Type B pancreatic cell (in vitro differentiated cells): Measurements from ENCODE around the gene B4GALNT4. TPM values are rescaled to one million over a fixed set of nuclear protein-coding genes. Genes with fewer than 3 reads are reported as not detected.

Experiments
- DNase-seq: peaks from one replicate; pipeline ENCODE4 v3.0.0; 2021; ENCODE audit warnings: mixed read lengths; ENCODE audit not compliant: unreplicated experiment; ENCODE audit errors: extremely low spot score
- H3K27ac Mint-ChIP-seq: 2 replicates; pipeline ENCODE4 v1.8.0; 2021; ENCODE audit warnings: mild to moderate bottlenecking, mixed read lengths
- H3K27me3 Mint-ChIP-seq: 2 replicates; pipeline ENCODE4 v1.8.0; 2021; ENCODE audit warnings: mixed read lengths
- H3K36me3 Mint-ChIP-seq: 2 replicates; pipeline ENCODE4 v1.8.0; 2021; ENCODE audit warnings: mixed read lengths
- H3K4me1 Mint-ChIP-seq: one replicate; pipeline ENCODE4 v1.8.0; 2021; ENCODE audit warnings: mixed read lengths; ENCODE audit not compliant: unreplicated experiment
- H3K4me3 Mint-ChIP-seq: 2 replicates; pipeline ENCODE4 v1.8.0; 2021; ENCODE audit warnings: mild to moderate bottlenecking, mixed read lengths
- H3K9me3 Mint-ChIP-seq: 2 replicates; pipeline ENCODE4 v1.8.0; 2021; ENCODE audit warnings: mixed read lengths
- total RNA-seq: library from RNA; stranded (reverse); gene quantifications from 2 replicates; pipeline ENCODE4 v1.2.1, GENCODE V29; 2021; ENCODE audit warnings: low replicate concordance
- TF ChIP-seq, protein P1 (sequence below): fragments of 200-600 bp; sonication (generic); conservative IDR thresholded peaks from 2 replicates; pipeline ENCODE4 v1.5.0; 2021; ENCODE audit warnings: antibody characterized with exemption, mild to moderate bottlenecking

The B4GALNT4 gene
- total RNA-seq, 1 donor from 2014 or later: 185 TPM

GRCh38 chr11:381501-382072, 12.3 kb downstream of the B4GALNT4 start:
- peaks cover 19% of the 10 kb centered on the region for H3K36me3 Mint-ChIP-seq
- no peak overlapping the region for H3K27ac Mint-ChIP-seq
- TF ChIP-seq, protein P1, sequence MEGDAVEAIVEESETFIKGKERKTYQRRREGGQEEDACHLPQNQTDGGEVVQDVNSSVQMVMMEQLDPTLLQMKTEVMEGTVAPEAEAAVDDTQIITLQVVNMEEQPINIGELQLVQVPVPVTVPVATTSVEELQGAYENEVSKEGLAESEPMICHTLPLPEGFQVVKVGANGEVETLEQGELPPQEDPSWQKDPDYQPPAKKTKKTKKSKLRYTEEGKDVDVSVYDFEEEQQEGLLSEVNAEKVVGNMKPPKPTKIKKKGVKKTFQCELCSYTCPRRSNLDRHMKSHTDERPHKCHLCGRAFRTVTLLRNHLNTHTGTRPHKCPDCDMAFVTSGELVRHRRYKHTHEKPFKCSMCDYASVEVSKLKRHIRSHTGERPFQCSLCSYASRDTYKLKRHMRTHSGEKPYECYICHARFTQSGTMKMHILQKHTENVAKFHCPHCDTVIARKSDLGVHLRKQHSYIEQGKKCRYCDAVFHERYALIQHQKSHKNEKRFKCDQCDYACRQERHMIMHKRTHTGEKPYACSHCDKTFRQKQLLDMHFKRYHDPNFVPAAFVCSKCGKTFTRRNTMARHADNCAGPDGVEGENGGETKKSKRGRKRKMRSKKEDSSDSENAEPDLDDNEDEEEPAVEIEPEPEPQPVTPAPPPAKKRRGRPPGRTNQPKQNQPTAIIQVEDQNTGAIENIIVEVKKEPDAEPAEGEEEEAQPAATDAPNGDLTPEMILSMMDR: no peak
- no peak for DNase-seq
- H3K27me3 Mint-ChIP-seq: no peaks in the 10 kb centered on the region
- peaks cover under 1% of the 10 kb centered on the region for H3K9me3 Mint-ChIP-seq
- H3K4me1 Mint-ChIP-seq: peaks cover 3% of the 10 kb centered on the region
- no peak overlapping the region for H3K4me3 Mint-ChIP-seq

GRCh38 chr11:382081-382629, 12.9 kb downstream of the B4GALNT4 start:
- TF ChIP-seq, protein P1: no peak
- no peak for DNase-seq
- Mint-ChIP-seq H3K27ac (no peak overlapping the region), H3K36me3 (peaks cover 19% of the 10 kb centered on the region), H3K9me3 (peaks cover 7% of the 10 kb centered on the region), H3K4me3 (no peak overlapping the region), H3K27me3 (peaks cover under 1% of the 10 kb centered on the region), H3K4me1 (peaks cover 3% of the 10 kb centered on the region)

DNA sequence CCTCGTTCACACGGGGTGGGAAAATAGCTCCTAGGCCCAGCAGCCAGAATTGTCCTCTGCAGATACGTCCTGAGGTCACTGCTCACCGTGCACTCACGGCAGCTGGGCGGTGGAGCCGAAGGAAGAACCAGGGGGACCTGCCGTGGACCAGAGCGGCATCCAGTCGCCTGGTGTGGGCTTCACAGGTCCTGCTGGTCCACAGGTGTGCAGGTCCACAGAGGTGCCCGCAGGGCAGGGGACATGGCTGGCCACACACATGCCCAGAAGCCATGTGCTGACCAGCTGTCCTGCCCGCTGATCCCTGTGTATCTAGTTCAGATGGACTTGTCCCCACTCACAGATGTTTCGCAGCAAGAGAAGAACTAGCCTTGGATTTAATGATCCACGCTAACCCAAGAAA, 14.1 kb downstream of the B4GALNT4 start:
- TF ChIP-seq, protein P1: no peak
- H3K36me3 Mint-ChIP-seq: peaks cover 12% of the 10 kb centered on the region
- H3K4me1 Mint-ChIP-seq: peaks cover 3% of the 10 kb centered on the region
- H3K4me3 Mint-ChIP-seq: no peak overlapping the region
- H3K9me3 Mint-ChIP-seq: peaks cover 9% of the 10 kb centered on the region
- H3K27ac Mint-ChIP-seq: peak overlapping the region; percentile 73
- DNase-seq: no peak
- peaks cover 9% of the 10 kb centered on the region for H3K27me3 Mint-ChIP-seq

DNA sequence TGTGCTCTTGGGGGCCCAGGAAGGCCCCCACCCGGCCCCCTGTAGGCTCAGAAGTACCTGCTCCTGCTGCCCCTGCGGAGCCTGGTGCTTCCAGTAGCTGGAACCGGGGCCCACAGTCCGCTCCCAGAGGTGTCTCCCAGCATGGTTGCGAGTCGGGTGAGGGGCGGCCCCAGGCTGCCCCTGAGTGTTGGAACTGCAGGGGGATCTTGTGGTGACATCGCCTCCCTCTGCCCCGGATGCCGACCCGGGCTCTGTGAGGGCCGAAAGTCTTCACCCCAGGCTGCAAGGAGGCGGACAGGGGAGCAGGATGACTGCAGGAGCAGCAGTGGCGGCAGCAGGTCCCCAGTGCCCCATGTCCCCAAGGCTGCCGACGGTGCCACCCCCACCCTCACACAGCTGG, 15.2 kb downstream of the B4GALNT4 start:
- H3K36me3 Mint-ChIP-seq: peaks cover 8% of the 10 kb centered on the region
- H3K4me3 Mint-ChIP-seq: no peak overlapping the region
- peaks cover 9% of the 10 kb centered on the region for H3K27me3 Mint-ChIP-seq
- H3K9me3 Mint-ChIP-seq: peaks cover 9% of the 10 kb centered on the region
- TF ChIP-seq, protein P1: no peak
- peaks cover 3% of the 10 kb centered on the region for H3K4me1 Mint-ChIP-seq
- H3K27ac Mint-ChIP-seq: no peak overlapping the region
- DNase-seq: no peak

DNA sequence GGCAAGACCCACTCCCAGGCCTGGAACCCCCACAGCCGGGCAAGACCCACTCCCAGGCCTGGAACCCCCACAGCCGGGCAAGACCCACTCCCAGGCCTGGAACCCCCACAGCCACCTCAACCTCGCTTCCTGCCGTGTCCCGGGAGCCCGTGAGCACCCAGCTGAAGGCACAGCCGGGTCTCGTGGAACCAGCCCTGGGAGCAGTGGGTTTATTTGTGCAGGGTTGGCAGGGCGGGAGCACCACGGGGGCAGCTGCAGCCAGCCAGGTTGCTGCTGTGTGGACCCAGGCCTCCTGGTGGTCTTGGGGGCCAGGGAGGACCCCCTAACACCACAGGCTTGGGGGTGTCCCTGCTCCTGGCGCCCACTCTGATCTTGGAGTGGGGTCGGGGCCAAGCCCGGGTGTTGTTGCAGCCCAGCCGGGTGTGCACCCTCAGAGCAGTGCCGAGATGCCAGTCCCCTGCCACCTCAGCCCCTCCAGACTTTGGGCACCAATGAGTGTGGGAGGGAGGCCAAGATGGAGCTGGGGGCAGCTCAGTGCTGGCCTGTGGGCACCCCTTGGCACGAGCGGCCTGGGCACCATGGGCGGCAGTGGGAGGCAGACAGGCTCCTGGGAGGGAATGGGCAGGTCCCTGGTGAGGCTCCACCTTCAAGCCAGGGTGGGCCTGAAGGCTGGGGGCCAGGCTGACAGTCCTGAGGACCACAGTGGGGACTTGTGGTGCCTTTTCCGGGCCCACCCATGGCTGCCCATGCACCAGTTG, 16.5 kb downstream of the B4GALNT4 start:
- Mint-ChIP-seq H3K4me1 (peaks cover 3% of the 10 kb centered on the region), H3K4me3 (no peak overlapping the region), H3K36me3 (peaks cover 8% of the 10 kb centered on the region), H3K27me3 (peaks cover 9% of the 10 kb centered on the region), H3K27ac (no peak overlapping the region), H3K9me3 (peaks cover 9% of the 10 kb centered on the region)
- no peak for DNase-seq
- TF ChIP-seq, protein P1: no peak
